GM23338 (cell line): ENCODE results near the gene IQCC. TPM values are rescaled to one million over a fixed set of nuclear protein-coding genes. Genes with fewer than 3 reads are reported as not detected.
A peak's percentile ranks its signal among the peaks of the same experiment; 100 is the strongest.

Experiments used
- ATAC-seq: fragments of 200-7000 bp; cut with Tn5 transposase; 3 replicates; pipeline ENCODE4 v1.9.1; 2020
- DNase-seq: peaks from one replicate; pipeline ENCODE4 v3.0.0-alpha.2; 2015; ENCODE audit warnings: low spot score
- H2AFZ ChIP-seq: fragments of 200-600 bp; sonication (generic); 2 replicates; pipeline ENCODE4 v1.8.0; 2016; ENCODE audit warnings: antibody characterized with exemption, mild to moderate bottlenecking, moderate library complexity
- H3F3A ChIP-seq: fragments of 200-600 bp; sonication (generic); replicated peaks from 2 replicates; pipeline ENCODE4 v1.8.0; 2017; ENCODE audit warnings: antibody characterized with exemption, mixed run types, low read depth
- H3K27ac ChIP-seq: fragments of 200-600 bp; sonication (generic); 2 replicates; pipeline ENCODE4 v1.6.1; 2016; ENCODE audit warnings: low read depth
- H3K27me3 ChIP-seq: fragments of 200-600 bp; sonication (generic); 2 replicates; pipeline ENCODE4 v1.8.0; 2016; ENCODE audit warnings: mild to moderate bottlenecking, mixed run types, moderate library complexity; ENCODE audit not compliant: insufficient read depth
- H3K36me3 ChIP-seq: fragments of 200-600 bp; sonication (generic); 2 replicates; pipeline ENCODE4 v1.8.0; 2016; ENCODE audit warnings: mild to moderate bottlenecking; ENCODE audit not compliant: insufficient read depth
- H3K4me1 ChIP-seq: fragments of 200-600 bp; sonication (generic); 2 replicates; pipeline ENCODE4 v1.8.0; 2016; ENCODE audit warnings: mild to moderate bottlenecking, moderate library complexity; ENCODE audit not compliant: insufficient read depth
- H3K4me2 ChIP-seq: fragments of 200-600 bp; sonication (generic); 2 replicates; pipeline ENCODE4 v1.7.1; 2017; ENCODE audit warnings: mixed run types
- H3K4me3 ChIP-seq: fragments of 200-600 bp; sonication (generic); 2 replicates; pipeline ENCODE4 v1.6.1; 2016; ENCODE audit warnings: mixed run types
- H3K79me2 ChIP-seq: fragments of 200-600 bp; sonication (generic); replicated peaks from 2 replicates; pipeline ENCODE4 v1.8.0; 2017; ENCODE audit warnings: mild to moderate bottlenecking; ENCODE audit not compliant: insufficient read depth
- H3K9me2 ChIP-seq: fragments of 200-600 bp; sonication (generic); 2 replicates; pipeline ENCODE4 v1.8.0; 2017; ENCODE audit not compliant: insufficient read depth
- H4K20me1 ChIP-seq: fragments of 200-600 bp; sonication (generic); replicated peaks from 2 replicates; pipeline ENCODE4 v1.8.0; 2017; ENCODE audit warnings: mild to moderate bottlenecking; ENCODE audit not compliant: insufficient read depth
- H3K27ac Mint-ChIP-seq: 2 replicates; pipeline ENCODE4 v1.8.0; 2020; ENCODE audit warnings: inconsistent platforms, mild to moderate bottlenecking, moderate library complexity, mixed read lengths
- H3K27me3 Mint-ChIP-seq: 3 replicates; pipeline ENCODE4 v1.8.0; 2022; ENCODE audit warnings: low read depth, mild to moderate bottlenecking, moderate library complexity, mixed read lengths, inconsistent platforms; ENCODE audit not compliant: insufficient read depth, poor library complexity
- H3K36me3 Mint-ChIP-seq: 3 replicates; pipeline ENCODE4 v1.8.0; 2021; ENCODE audit warnings: low read depth, mild to moderate bottlenecking, inconsistent platforms, moderate library complexity, mixed read lengths
- H3K4me1 Mint-ChIP-seq: 3 replicates; pipeline ENCODE4 v1.8.0; 2020; ENCODE audit warnings: mild to moderate bottlenecking, inconsistent platforms, mixed read lengths
- H3K4me3 Mint-ChIP-seq: 3 replicates; pipeline ENCODE4 v1.8.0; 2021; ENCODE audit warnings: moderate library complexity, mild to moderate bottlenecking, inconsistent platforms, mixed read lengths
- H3K9me3 Mint-ChIP-seq: 3 replicates; pipeline ENCODE4 v1.8.0; 2020; ENCODE audit warnings: moderate library complexity, mild to moderate bottlenecking, inconsistent platforms, mixed read lengths
- CREB1 ChIP-seq: fragments of 250-450 bp; sonication (Bioruptor Pico); IDR thresholded peaks from 2 replicates; pipeline ENCODE4 v1.5.0; 2020; ENCODE audit warnings: low read depth, mild to moderate bottlenecking, moderate library complexity
- EZH2phosphoT487 ChIP-seq: fragments of 200-600 bp; sonication (generic); IDR thresholded peaks from one replicate; pipeline ENCODE4 v1.8.1; 2018; ENCODE audit warnings: antibody characterized with exemption; ENCODE audit not compliant: unreplicated experiment
- POLR2AphosphoS5 ChIP-seq: IDR thresholded peaks from 2 replicates; pipeline ENCODE4 v1.6.1; 2016; ENCODE audit warnings: antibody characterized with exemption, low read depth
- ZNF331 ChIP-seq: fragments of 250-450 bp; sonication (Bioruptor Pico); IDR thresholded peaks from 2 replicates; pipeline ENCODE4 v1.5.0; 2020; ENCODE audit warnings: low read depth, mild to moderate bottlenecking, moderate library complexity
- polyA plus RNA-seq: library from polyadenylated mRNA; unstranded; fragments of >200 nt; fragmentation: Nextera tagmentation; extraction: Ambion mirVana; gene quantifications from 2 replicates; pipeline ENCODE4 v1.2.1, GENCODE V29; 2016
- total RNA-seq: library from RNA; depleted of rRNA; stranded (reverse); fragments of >200 nt; shearing (Covaris generic); gene quantifications from 2 replicates; pipeline ENCODE4 v1.2.3, GENCODE V29; 2014
- TF ChIP-seq, protein P1 (sequence below), 2 experiments: fragments of 200-600 bp in 1 of 2; sonication (generic) in 1 of 2; conservative IDR thresholded peaks; 2 replicates each; pipeline versions ENCODE4 v1.5.1 to v1.6.1; 2016 to 2017; ENCODE audit warnings: antibody characterized with exemption in 2 of 2, low read depth in 2 of 2, mild to moderate bottlenecking in 2 of 2, moderate library complexity in 1 of 2
- TF ChIP-seq, protein P2 (sequence below): IDR thresholded peaks from one replicate; pipeline ENCODE4 v1.6.1; 2018; ENCODE audit warnings: antibody characterized with exemption; ENCODE audit not compliant: unreplicated experiment

IQCC gene
- total and polyA plus RNA-seq, 2 experiments from 2014 or later: 1.7 to 3.5 TPM

DNA sequence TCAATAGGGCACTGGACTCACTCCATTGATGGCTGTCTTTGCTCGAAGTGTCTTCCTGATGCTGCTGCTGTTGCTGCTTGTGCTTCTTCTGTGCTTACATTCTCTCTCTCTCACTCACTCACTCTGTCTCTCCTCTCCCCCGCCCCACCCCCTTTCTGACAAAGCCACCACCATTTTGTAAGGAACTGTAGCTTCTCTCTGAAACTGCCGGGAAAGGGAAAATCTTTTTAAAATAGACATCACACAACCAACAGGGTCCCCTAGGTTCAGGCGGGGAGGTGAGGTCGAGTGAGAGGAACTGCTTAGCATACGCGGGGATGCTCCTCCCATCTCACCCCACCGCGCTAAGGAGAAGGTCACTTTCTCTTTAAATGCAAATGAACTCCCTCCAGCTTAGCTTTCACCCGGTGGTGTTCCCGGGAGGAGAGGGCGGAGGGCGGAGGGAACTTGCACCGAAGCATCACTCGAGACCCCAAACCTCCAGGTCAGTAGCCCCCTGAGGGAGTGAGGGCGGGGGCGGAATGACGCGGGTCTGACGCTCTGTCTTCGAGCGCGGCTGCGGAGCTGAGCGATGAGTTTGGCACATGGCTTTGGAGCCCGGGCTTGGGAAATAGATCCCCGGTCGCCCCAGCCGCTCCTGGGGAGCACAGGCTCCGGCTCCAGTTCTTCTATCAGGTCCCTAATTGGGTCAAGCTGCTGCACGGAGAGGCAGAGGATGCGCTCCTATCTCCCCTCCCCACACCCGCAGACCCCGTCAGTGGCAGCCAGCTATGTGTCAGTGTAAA, 5.1 kb upstream of the IQCC start, which contains the start of gene CCDC28B:
Gene CCDC28B (plus strand): TSS at position 370 of the 785 bp plus-strand sequence. CDS start 1,341 bp downstream, outside the sequence.
- H3K9me2 ChIP-seq: no peaks in the 10 kb centered on the region
- H3K4me1 ChIP-seq: peaks cover 32% of the 10 kb centered on the region
- H3F3A ChIP-seq: peaks cover 37% of the 10 kb centered on the region; the same call in 1 of the 2 replicates
- H3K4me3 ChIP-seq: peak within 1 kb of the TSS; percentile 69
- peaks cover 28% of the 10 kb centered on the region for H3K27me3 ChIP-seq
- peak; percentile 72 for ATAC-seq
- Mint-ChIP-seq H3K4me1 (peaks cover 42% of the 10 kb centered on the region), H3K4me3 (peak within 1 kb of the TSS; percentile 70), H3K27ac (peak within 1 kb of the TSS; percentile 85), H3K9me3 (peaks cover 2% of the 10 kb centered on the region; the same call in 2 of the 3 replicates), H3K36me3 (peaks cover 30% of the 10 kb centered on the region), H3K27me3 (peaks cover 41% of the 10 kb centered on the region)
- peaks cover 14% of the 10 kb centered on the region for H3K36me3 ChIP-seq
- no peaks in the 10 kb centered on the region for H3K79me2 ChIP-seq
- peak; percentile 83 for TF ChIP-seq CREB1 (CRISPR knock-in tag)
- no peak for TF ChIP-seq EZH2phosphoT487
- peak; percentile 53 for TF ChIP-seq POLR2AphosphoS5
- peak within 1 kb of the TSS; percentile 96 for H3K4me2 ChIP-seq
- H3K27ac ChIP-seq: peak within 1 kb of the TSS; percentile 8; the same call in 1 of the 2 replicates
- peaks cover 4% of the 10 kb centered on the region; the same call in 1 of the 2 replicates for H4K20me1 ChIP-seq
- DNase-seq: peak; percentile 92
- peak within 1 kb of the TSS; percentile 74 for H2AFZ ChIP-seq

DNA sequence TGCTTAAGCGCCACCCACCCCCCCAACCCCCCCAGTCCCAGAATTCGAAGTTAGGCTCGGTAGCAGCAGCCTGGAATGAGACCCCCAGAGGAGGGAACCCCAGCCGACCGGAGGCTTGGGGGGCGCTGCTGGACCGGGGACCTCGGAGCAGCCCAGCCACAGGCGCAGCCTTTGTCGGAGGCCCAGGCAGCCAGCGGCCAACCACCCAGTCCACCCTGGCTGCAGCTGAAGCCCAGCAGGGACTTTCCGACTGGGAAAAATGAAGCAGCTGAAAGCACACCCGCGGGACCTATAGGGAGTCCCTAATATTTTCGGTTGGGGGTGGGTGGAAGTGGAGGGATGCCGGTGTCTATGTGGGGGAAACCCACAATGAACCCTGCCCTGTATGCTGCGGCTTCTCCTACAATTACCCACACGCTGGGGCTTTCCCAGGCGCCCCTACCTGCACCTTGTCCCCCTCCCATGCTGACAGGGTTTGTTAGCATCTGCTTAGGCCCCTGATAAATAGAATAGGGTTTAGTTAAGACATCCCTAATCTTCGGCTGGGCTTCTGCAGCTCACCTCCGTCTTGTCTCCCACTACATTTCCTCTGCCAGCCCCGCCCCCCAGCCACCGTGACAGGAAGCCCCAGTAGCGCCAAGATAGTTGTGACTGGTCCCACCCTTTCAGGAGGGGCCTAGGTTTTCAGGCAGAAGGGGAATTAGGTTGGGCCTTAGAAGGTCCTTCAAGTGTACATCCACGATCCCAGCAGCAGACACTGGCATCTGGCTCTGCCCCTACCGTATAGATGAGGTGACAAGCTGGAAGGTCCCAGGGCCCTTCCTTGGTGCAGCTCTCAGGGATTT, 4.2 kb upstream of the IQCC start:
- Mint-ChIP-seq H3K36me3 (peaks cover 23% of the 10 kb centered on the region), H3K27me3 (peaks cover 49% of the 10 kb centered on the region), H3K9me3 (peaks cover 2% of the 10 kb centered on the region; the same call in 2 of the 3 replicates), H3K4me3 (peak overlapping the region; percentile 70), H3K27ac (no peak overlapping the region), H3K4me1 (peaks cover 45% of the 10 kb centered on the region)
- H3K4me1 ChIP-seq: peaks cover 32% of the 10 kb centered on the region
- no peak overlapping the region for H3K27ac ChIP-seq
- TF ChIP-seq, protein P1, sequence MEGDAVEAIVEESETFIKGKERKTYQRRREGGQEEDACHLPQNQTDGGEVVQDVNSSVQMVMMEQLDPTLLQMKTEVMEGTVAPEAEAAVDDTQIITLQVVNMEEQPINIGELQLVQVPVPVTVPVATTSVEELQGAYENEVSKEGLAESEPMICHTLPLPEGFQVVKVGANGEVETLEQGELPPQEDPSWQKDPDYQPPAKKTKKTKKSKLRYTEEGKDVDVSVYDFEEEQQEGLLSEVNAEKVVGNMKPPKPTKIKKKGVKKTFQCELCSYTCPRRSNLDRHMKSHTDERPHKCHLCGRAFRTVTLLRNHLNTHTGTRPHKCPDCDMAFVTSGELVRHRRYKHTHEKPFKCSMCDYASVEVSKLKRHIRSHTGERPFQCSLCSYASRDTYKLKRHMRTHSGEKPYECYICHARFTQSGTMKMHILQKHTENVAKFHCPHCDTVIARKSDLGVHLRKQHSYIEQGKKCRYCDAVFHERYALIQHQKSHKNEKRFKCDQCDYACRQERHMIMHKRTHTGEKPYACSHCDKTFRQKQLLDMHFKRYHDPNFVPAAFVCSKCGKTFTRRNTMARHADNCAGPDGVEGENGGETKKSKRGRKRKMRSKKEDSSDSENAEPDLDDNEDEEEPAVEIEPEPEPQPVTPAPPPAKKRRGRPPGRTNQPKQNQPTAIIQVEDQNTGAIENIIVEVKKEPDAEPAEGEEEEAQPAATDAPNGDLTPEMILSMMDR (conservative IDR thresholded peaks at IDR 0.05; ENCODE audit: low read depth in 2 of 2): peak; percentile 16 to 56; a peak in 2 of 4 replicates
- TF ChIP-seq, protein P2, sequence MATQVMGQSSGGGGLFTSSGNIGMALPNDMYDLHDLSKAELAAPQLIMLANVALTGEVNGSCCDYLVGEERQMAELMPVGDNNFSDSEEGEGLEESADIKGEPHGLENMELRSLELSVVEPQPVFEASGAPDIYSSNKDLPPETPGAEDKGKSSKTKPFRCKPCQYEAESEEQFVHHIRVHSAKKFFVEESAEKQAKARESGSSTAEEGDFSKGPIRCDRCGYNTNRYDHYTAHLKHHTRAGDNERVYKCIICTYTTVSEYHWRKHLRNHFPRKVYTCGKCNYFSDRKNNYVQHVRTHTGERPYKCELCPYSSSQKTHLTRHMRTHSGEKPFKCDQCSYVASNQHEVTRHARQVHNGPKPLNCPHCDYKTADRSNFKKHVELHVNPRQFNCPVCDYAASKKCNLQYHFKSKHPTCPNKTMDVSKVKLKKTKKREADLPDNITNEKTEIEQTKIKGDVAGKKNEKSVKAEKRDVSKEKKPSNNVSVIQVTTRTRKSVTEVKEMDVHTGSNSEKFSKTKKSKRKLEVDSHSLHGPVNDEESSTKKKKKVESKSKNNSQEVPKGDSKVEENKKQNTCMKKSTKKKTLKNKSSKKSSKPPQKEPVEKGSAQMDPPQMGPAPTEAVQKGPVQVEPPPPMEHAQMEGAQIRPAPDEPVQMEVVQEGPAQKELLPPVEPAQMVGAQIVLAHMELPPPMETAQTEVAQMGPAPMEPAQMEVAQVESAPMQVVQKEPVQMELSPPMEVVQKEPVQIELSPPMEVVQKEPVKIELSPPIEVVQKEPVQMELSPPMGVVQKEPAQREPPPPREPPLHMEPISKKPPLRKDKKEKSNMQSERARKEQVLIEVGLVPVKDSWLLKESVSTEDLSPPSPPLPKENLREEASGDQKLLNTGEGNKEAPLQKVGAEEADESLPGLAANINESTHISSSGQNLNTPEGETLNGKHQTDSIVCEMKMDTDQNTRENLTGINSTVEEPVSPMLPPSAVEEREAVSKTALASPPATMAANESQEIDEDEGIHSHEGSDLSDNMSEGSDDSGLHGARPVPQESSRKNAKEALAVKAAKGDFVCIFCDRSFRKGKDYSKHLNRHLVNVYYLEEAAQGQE: no peak
- TF ChIP-seq ZNF331 (CRISPR knock-in tag) (no peak), CREB1 (CRISPR knock-in tag) (no peak)
- peak; percentile 77 for DNase-seq
- peak overlapping the region; percentile 74; the same call in 1 of the 2 replicates for H2AFZ ChIP-seq
- peak overlapping the region; percentile 96 for H3K4me2 ChIP-seq
- H3F3A ChIP-seq: peaks cover 40% of the 10 kb centered on the region; the same call in 1 of the 2 replicates
- peaks cover 28% of the 10 kb centered on the region for H3K27me3 ChIP-seq
- no peaks in the 10 kb centered on the region for H3K9me2 ChIP-seq
- peaks cover 8% of the 10 kb centered on the region for H3K36me3 ChIP-seq
- ATAC-seq: peak; percentile 46
- H4K20me1 ChIP-seq: peaks cover 3% of the 10 kb centered on the region; the same call in 1 of the 2 replicates
- no peaks in the 10 kb centered on the region for H3K79me2 ChIP-seq
- H3K4me3 ChIP-seq: peak overlapping the region; percentile 69
